Mucosa of descending colon (tissue), 3 donors: ENCODE results near the gene RIC1. TPM values are rescaled to one million over a fixed set of nuclear protein-coding genes. Genes with fewer than 3 reads are reported as not detected.
A peak's percentile ranks its signal among the peaks of the same experiment; 100 is the strongest.
"Not testable (repeated sequence)": the region's sequence is repeated elsewhere in the genome, so short reads cannot be mapped to it uniquely, and the experiment has no call there.

ENCODE experiments used
- ATAC-seq: fragments of 200-7000 bp; cut with Tn5 transposase; one replicate; pipeline ENCODE4 v1.9.1; 2020; ENCODE audit warnings: mild to moderate bottlenecking, moderate library complexity
- DNase-seq, 3 donors: peaks; one replicate each; pipeline ENCODE4 v3.0.0-alpha.2; 2020
- H3K36me3 ChIP-seq: fragments of 200-600 bp; one replicate; pipeline ENCODE4 v1.8.0; 2021; ENCODE audit warnings: low read depth, mild to moderate bottlenecking
- H3K4me1 ChIP-seq: fragments of 200-600 bp; one replicate; pipeline ENCODE4 v1.8.0; 2021; ENCODE audit warnings: low read depth, mild to moderate bottlenecking
- H3K4me3 ChIP-seq: fragments of 200-600 bp; one replicate; pipeline ENCODE4 v1.8.0; 2021; ENCODE audit warnings: mild to moderate bottlenecking
- H3K9me3 ChIP-seq: fragments of 200-600 bp; one replicate; pipeline ENCODE4 v1.8.0; 2021; ENCODE audit warnings: mild to moderate bottlenecking
- intact Hi-C, 2 donors: fragments of 100-400 bp; cut with DNase I in 1 of 2; cut with micrococcal nuclease in 1 of 2; formaldehyde crosslinking; loops; one replicate each; pipeline versions ENCODE4 v1.11.0 to v1.11.1; 2022; cut with DNase I, micrococcal nuclease
- total RNA-seq, 3 donors: library from RNA; stranded (reverse); fragmentation: NEBNext Ultra II Directional in 2 of 3; extraction: Animal tissue kit (Norgen Biotek cat#: 25700) in 2 of 3; gene quantifications; one replicate each; pipeline versions ENCODE4 v1.2.1 to v1.2.4, GENCODE V29; 2021 to 2023
- TF ChIP-seq, protein P1 (sequence below): fragments of 200-600 bp; IDR thresholded peaks from one replicate; pipeline ENCODE4 v1.8.0; 2022; ENCODE audit warnings: antibody characterized with exemption, mild to moderate bottlenecking
- donor health status: DM: no; HTN: no; CAD: no; lungs with moderate emphysema.
- donor health status: DM: no; HTN: no; CAD: no.
- donor health status: DM: no; HTN: yes; CAD: no.

RIC1 gene
- total RNA-seq, 3 donors from 2014 or later: 15.8 to 22.4 (median 20.2) TPM

DNA sequence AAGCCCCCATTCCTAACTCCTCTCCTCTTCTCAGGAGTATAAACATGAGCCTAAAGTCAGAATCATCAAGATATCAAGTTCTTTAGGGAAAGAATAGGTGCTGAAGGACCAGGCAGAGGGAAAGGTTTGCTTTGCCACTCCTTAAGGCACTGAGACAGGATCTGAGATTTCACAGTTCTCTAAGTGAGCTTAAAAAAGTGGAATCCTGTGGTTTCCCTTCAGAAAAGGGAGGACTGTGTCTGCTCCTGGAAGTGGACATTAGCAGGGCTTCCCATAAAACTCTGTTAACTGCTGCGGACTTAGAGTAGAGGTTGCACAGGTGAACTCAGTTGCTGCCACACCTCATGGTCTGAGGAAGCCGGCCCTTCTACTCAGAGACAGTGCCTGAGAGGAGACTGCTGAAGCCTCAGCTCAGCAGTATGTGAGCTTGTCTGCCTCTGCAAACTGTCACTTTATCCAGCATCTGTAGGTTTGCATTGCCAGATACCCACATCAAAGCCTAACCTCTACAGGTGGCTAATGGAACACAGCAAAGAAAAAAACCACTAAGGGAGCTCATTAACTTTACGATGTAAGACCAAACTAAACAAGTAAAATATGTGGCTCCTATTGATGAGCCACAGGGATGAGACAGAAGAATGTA lies 42.9 kb downstream of the RIC1 start:
- intact Hi-C loops: no loop called here
- DNase-seq (peak in 1 of 3 donors; percentile 30), ATAC-seq (peak; percentile 94)
- Histone ChIP-seq H3K9me3 (no peaks in the 10 kb centered on the region), H3K4me3 (no peak overlapping the region), H3K4me1 (peaks cover 5% of the 10 kb centered on the region), H3K36me3 (no peaks in the 10 kb centered on the region)
- TF ChIP-seq, protein P1, sequence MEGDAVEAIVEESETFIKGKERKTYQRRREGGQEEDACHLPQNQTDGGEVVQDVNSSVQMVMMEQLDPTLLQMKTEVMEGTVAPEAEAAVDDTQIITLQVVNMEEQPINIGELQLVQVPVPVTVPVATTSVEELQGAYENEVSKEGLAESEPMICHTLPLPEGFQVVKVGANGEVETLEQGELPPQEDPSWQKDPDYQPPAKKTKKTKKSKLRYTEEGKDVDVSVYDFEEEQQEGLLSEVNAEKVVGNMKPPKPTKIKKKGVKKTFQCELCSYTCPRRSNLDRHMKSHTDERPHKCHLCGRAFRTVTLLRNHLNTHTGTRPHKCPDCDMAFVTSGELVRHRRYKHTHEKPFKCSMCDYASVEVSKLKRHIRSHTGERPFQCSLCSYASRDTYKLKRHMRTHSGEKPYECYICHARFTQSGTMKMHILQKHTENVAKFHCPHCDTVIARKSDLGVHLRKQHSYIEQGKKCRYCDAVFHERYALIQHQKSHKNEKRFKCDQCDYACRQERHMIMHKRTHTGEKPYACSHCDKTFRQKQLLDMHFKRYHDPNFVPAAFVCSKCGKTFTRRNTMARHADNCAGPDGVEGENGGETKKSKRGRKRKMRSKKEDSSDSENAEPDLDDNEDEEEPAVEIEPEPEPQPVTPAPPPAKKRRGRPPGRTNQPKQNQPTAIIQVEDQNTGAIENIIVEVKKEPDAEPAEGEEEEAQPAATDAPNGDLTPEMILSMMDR: no peak

GRCh38 chr9:5675046-5675445 lies 46.1 kb downstream of the RIC1 start:
- H3K36me3 ChIP-seq, intact Hi-C loops, ATAC-seq, H3K4me3 ChIP-seq, H3K4me1 ChIP-seq, H3K9me3 ChIP-seq, DNase-seq: not testable (repeated sequence)

GRCh38 chr9:5683591-5683990 lies 54.7 kb downstream of the RIC1 start:
- intact Hi-C loops, DNase-seq: not testable (repeated sequence)

DNA sequence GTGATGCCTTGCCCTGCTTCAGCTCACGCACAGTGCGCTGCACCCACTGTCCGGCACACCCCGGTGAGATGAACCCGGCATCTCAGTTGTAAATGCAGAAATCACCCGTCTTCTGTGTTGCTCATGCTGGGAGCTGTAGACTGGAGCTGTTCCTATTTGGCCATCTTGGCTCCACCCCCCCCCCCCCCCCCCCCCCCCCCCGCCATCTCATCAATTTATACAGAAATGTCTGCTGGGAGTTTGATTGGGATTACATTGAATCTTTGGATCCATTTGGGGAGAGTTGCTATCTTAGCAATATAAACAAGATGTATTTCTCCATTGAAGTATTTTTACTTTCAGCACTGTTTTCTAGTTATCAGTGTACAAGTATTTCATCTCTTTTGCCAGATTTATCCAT lies 55.2 kb downstream of the RIC1 start:
- peaks cover 10% of the 10 kb centered on the region for H3K9me3 ChIP-seq
- TF ChIP-seq, protein P1: no peak
- H3K4me1 ChIP-seq: no peaks in the 10 kb centered on the region
- no peak for DNase-seq
- intact Hi-C loops: no loop called here
- no peak for ATAC-seq
- H3K4me3 ChIP-seq: no peak overlapping the region
- no peaks in the 10 kb centered on the region for H3K36me3 ChIP-seq

More at GRCh38 chr9:5683591-5683990, 54.7 kb downstream of the RIC1 start:
- H3K4me1 ChIP-seq, H3K36me3 ChIP-seq, H3K9me3 ChIP-seq, H3K4me3 ChIP-seq, ATAC-seq: not testable (repeated sequence)

- TF ChIP-seq, protein P1: no peak
- H3K36me3 ChIP-seq: no peaks in the 10 kb centered on the region
- no peaks in the 10 kb centered on the region for H3K4me1 ChIP-seq
- DNase-seq (no peak), ATAC-seq (no peak)
- H3K9me3 ChIP-seq: peaks cover 7% of the 10 kb centered on the region
- H3K4me3 ChIP-seq: no peak overlapping the region
- intact Hi-C loops: no loop called here
These were observed 59.2 kb downstream of the RIC1 start for GRCh38 chr9:5688109-5688508.

GRCh38 chr9:5690278-5690677 lies 61.4 kb downstream of the RIC1 start:
- DNase-seq (no peak), ATAC-seq (peak; percentile 53)
- Histone ChIP-seq H3K9me3 (no peaks in the 10 kb centered on the region), H3K4me1 (no peaks in the 10 kb centered on the region), H3K36me3 (no peaks in the 10 kb centered on the region), H3K4me3 (no peak overlapping the region)
- TF ChIP-seq, protein P1: no peak
- intact Hi-C loops: no loop called here

DNA sequence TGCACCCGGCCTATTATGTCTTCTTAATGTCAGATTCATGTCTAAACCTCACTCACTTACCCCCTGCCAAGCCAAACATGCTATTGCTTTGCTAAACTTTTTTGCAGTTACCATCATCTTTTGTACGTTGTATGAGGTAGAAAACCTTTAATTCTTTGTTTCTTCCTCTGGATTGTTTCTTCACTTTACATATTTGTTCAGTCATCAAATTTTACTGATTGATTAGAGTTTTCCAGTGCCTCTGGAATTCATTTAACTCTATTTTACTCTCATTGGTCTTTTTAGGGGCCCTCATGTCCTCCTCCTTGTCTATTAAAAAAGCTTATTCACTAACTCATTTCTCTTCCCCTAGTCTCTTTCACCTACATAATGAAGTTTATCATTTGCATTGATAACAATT lies 67.0 kb downstream of the RIC1 start:
- no peaks in the 10 kb centered on the region for H3K36me3 ChIP-seq
- DNase-seq: no peak
- H3K9me3 ChIP-seq: no peaks in the 10 kb centered on the region
- ATAC-seq: no peak
- H3K4me3 ChIP-seq: no peak overlapping the region
- TF ChIP-seq, protein P1: no peak
- H3K4me1 ChIP-seq: no peaks in the 10 kb centered on the region
- intact Hi-C loops: no loop called here
